ENCODE results near the gene KNDC1.
"Not testable (repeated sequence)": the region's sequence is repeated elsewhere in the genome, so short reads cannot be mapped to it uniquely, and the experiment has no call there.

KNDC1 gene

DNA sequence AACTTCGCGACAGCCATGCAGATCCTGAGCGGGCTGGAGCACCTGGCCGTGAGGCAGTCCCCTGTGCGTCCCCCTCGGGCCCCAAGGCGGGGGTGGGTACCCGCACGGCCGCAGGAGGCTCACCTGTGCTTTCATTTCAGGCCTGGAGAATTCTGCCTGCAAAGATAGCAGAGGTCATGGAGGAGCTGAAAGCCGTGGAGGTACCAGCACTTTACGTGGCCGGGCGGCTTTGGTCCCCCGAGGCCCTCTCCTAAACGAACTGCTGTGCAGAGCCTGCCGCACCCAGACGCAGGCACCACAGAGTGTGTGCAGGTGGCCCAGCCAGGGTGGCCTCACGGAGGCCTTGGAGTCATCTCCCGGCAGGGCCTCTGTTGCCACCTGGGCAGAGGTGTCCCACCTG, 58.9 kb downstream of the KNDC1 start:
- Histone ChIP-seq H3K4me3 (replicated peaks; ENCODE audit: insufficient read depth, low read length) (no peak overlapping the region), H3K27me3 (ENCODE audit: insufficient read depth, poor library complexity, severe bottlenecking) (peaks cover 16% of the 10 kb centered on the region), H3K27ac (replicated peaks) (no peak overlapping the region)
- no peak for DNase-seq (ENCODE audit: low read depth in 1 of 2, low spot score in 1 of 2)
- TF ChIP-seq SPI1 (IDR thresholded peaks at IDR 0.05; ENCODE audit: borderline replicate concordance, low read depth) (no peak), GABPA (IDR thresholded peaks at IDR 0.05; ENCODE audit: low read depth) (no peak), POLR2AphosphoS5 (IDR thresholded peaks at IDR 0.05; ENCODE audit: low read depth) (no peak)
- TF ChIP-seq, protein P1, sequence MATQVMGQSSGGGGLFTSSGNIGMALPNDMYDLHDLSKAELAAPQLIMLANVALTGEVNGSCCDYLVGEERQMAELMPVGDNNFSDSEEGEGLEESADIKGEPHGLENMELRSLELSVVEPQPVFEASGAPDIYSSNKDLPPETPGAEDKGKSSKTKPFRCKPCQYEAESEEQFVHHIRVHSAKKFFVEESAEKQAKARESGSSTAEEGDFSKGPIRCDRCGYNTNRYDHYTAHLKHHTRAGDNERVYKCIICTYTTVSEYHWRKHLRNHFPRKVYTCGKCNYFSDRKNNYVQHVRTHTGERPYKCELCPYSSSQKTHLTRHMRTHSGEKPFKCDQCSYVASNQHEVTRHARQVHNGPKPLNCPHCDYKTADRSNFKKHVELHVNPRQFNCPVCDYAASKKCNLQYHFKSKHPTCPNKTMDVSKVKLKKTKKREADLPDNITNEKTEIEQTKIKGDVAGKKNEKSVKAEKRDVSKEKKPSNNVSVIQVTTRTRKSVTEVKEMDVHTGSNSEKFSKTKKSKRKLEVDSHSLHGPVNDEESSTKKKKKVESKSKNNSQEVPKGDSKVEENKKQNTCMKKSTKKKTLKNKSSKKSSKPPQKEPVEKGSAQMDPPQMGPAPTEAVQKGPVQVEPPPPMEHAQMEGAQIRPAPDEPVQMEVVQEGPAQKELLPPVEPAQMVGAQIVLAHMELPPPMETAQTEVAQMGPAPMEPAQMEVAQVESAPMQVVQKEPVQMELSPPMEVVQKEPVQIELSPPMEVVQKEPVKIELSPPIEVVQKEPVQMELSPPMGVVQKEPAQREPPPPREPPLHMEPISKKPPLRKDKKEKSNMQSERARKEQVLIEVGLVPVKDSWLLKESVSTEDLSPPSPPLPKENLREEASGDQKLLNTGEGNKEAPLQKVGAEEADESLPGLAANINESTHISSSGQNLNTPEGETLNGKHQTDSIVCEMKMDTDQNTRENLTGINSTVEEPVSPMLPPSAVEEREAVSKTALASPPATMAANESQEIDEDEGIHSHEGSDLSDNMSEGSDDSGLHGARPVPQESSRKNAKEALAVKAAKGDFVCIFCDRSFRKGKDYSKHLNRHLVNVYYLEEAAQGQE (IDR thresholded peaks at IDR 0.05; ENCODE audit: insufficient replicate concordance, low read depth): no peak
- TF ChIP-seq, protein P2, sequence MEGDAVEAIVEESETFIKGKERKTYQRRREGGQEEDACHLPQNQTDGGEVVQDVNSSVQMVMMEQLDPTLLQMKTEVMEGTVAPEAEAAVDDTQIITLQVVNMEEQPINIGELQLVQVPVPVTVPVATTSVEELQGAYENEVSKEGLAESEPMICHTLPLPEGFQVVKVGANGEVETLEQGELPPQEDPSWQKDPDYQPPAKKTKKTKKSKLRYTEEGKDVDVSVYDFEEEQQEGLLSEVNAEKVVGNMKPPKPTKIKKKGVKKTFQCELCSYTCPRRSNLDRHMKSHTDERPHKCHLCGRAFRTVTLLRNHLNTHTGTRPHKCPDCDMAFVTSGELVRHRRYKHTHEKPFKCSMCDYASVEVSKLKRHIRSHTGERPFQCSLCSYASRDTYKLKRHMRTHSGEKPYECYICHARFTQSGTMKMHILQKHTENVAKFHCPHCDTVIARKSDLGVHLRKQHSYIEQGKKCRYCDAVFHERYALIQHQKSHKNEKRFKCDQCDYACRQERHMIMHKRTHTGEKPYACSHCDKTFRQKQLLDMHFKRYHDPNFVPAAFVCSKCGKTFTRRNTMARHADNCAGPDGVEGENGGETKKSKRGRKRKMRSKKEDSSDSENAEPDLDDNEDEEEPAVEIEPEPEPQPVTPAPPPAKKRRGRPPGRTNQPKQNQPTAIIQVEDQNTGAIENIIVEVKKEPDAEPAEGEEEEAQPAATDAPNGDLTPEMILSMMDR (IDR thresholded peaks at IDR 0.05; ENCODE audit: insufficient read depth, low read length): no peak

DNA sequence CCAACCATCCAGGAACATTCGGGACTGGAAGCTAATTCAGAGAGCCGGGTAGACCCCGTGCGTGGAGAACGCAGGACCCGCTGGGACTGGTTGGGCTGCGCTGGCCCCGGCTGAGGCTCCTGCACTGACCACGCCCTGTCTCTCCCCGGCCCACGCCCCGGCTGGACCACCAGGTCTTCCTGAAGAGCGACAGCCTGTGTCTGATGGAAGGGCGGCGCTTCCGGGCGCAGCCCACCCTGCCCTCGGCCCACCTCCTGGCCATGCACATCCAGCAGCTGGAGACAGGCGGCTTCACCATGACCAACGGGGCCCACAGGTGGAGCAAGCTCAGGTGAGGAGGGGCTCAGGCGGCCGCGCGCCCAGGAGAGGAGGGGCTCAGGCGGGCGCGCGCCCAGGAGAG, 59.8 kb downstream of the KNDC1 start:
- Histone ChIP-seq H3K27ac (replicated peaks) (no peak overlapping the region), H3K4me3 (replicated peaks; ENCODE audit: insufficient read depth, low read length) (no peak overlapping the region), H3K27me3 (ENCODE audit: insufficient read depth, poor library complexity, severe bottlenecking) (peaks cover 16% of the 10 kb centered on the region)
- no peak for DNase-seq (ENCODE audit: low read depth in 1 of 2, low spot score in 1 of 2)
- TF ChIP-seq, protein P2 (IDR thresholded peaks at IDR 0.05; ENCODE audit: insufficient read depth, low read length): no peak
- TF ChIP-seq, protein P1 (IDR thresholded peaks at IDR 0.05; ENCODE audit: insufficient replicate concordance, low read depth): no peak
- no peak for TF ChIP-seq POLR2AphosphoS5 (IDR thresholded peaks at IDR 0.05; ENCODE audit: low read depth)
- TF ChIP-seq GABPA (IDR thresholded peaks at IDR 0.05; ENCODE audit: low read depth): no peak
- no peak for TF ChIP-seq SPI1 (IDR thresholded peaks at IDR 0.05; ENCODE audit: borderline replicate concordance, low read depth)

DNA sequence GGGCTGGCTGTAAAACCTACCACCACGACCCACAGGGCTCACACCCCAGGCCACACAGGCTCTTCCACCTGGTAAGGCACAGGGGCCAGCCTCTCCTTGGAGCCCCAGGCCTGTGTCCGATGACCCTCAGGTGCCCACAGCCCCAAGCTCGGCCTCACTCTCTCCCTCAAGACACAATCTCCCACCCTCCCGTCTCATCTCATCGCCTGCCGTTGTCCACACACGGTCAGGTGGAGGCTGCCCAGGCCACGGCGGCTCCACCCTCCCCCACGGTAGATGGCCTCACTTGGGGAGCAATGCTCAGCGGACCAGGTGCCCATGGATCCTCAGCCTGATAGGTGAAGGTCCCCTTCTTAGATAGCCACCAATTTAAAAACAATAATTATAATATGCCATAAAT, 61.3 kb downstream of the KNDC1 start:
- H3K4me3 ChIP-seq (replicated peaks; ENCODE audit: insufficient read depth, low read length): no peak overlapping the region
- TF ChIP-seq SPI1 (IDR thresholded peaks at IDR 0.05; ENCODE audit: borderline replicate concordance, low read depth): no peak
- TF ChIP-seq GABPA (IDR thresholded peaks at IDR 0.05; ENCODE audit: low read depth): no peak
- TF ChIP-seq POLR2AphosphoS5 (IDR thresholded peaks at IDR 0.05; ENCODE audit: low read depth): no peak
- TF ChIP-seq, protein P2 (IDR thresholded peaks at IDR 0.05; ENCODE audit: insufficient read depth, low read length): no peak
- TF ChIP-seq, protein P1 (IDR thresholded peaks at IDR 0.05; ENCODE audit: insufficient replicate concordance, low read depth): no peak
- peaks cover 28% of the 10 kb centered on the region for H3K27me3 ChIP-seq (ENCODE audit: insufficient read depth, poor library complexity, severe bottlenecking)
- no peak overlapping the region for H3K27ac ChIP-seq (replicated peaks)
- no peak for DNase-seq (ENCODE audit: low read depth in 1 of 2, low spot score in 1 of 2)

DNA sequence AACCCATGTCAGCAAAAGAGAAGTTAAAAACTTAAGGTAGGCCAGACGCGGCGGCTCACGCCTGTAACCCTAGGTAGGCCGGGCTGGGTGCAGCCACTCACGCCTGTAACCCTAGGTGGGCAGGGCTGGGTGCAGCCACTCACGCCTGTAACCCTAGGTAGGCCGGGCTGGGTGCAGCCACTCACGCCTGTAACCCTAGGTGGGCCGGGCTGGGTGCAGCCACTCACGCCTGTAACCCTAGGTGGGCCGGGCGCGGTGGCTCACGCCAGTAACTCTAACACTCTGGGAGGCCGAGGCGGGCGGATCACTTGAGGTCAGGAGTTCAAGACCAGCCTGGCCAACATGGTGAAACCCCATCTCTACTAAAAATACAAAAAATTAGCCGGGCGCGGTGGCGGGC, 61.7 kb downstream of the KNDC1 start:
- H3K4me3 ChIP-seq (replicated peaks; ENCODE audit: insufficient read depth, low read length); H3K27ac ChIP-seq (replicated peaks); DNase-seq (ENCODE audit: low read depth in 1 of 2, low spot score in 1 of 2): not testable (repeated sequence)
- H3K27me3 ChIP-seq (ENCODE audit: insufficient read depth, poor library complexity, severe bottlenecking): peaks cover 32% of the 10 kb centered on the region
